ENCODE results near the gene NUDT3. TPM values are rescaled to one million over a fixed set of nuclear protein-coding genes. Genes with fewer than 3 reads are reported as not detected.

Gene NUDT3
- total RNA-seq, 1 donor from 2014 or later: 16.7 TPM

GRCh38 chr6:34292954-34293353 is 99.5 kb downstream of the NUDT3 start:
- TF ChIP-seq CTCF (IDR thresholded peaks at IDR 0.05; ENCODE audit: insufficient read depth, low read depth, low read length) (no peak), EZH2 (IDR thresholded peaks at IDR 0.05; ENCODE audit: insufficient read depth, low read length) (no peak)
- no peak overlapping the region for H3K27ac Mint-ChIP-seq (ENCODE audit: unreplicated experiment)
- H3K9me3 ChIP-seq (ENCODE audit: insufficient read depth, low read depth, low read length): no peaks in the 10 kb centered on the region

DNA sequence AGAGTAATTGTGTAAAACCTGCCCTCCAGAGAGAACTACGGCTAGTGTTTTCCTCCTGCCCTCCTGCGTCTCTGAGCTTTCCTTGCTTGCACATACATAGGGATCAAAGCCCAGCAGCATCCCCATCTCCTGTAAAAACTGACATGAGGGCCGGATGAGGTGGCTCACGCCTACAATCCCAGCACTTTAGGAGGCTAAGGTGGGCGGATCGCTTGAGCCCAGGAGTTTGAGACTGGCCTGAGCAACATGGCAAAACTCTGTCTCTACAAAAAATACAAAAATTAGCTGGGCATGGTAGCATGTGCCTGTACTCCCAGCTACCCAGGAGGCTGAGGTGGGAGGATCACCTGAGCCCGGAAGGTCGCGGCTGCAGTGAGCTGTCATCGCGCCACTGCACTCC is 103.3 kb downstream of the NUDT3 start:
- Histone ChIP-seq H4K20me1 (ENCODE audit: insufficient read depth, low read length) (peaks cover 2% of the 10 kb centered on the region), H3K36me3 (ENCODE audit: insufficient read depth, low read length) (peaks cover 14% of the 10 kb centered on the region), H3K4me2 (ENCODE audit: low read length) (no peak overlapping the region), H3K4me3 (ENCODE audit: insufficient read depth, low read depth, low read length) (no peak overlapping the region), H3K9me3 (ENCODE audit: insufficient read depth, low read depth, low read length) (no peaks in the 10 kb centered on the region), H3K27me3 (ENCODE audit: insufficient read depth, low read length) (no peaks in the 10 kb centered on the region), H3K79me2 (ENCODE audit: insufficient read depth, low read length) (no peaks in the 10 kb centered on the region), H3K4me1 (ENCODE audit: insufficient read depth, low read length) (no peaks in the 10 kb centered on the region), H3K27ac (ENCODE audit: low read depth, low read length) (no peak overlapping the region), H2AFZ (ENCODE audit: low read depth, low read length) (no peak overlapping the region), H3K9ac (ENCODE audit: low read length) (no peak overlapping the region)
- Mint-ChIP-seq H3K4me1 (ENCODE audit: low read depth, unreplicated experiment) (peaks cover 16% of the 10 kb centered on the region), H3K9me3 (ENCODE audit: unreplicated experiment) (no peaks in the 10 kb centered on the region), H3K27me3 (ENCODE audit: low read depth, unreplicated experiment) (no peaks in the 10 kb centered on the region), H3K4me3 (ENCODE audit: unreplicated experiment) (no peak overlapping the region), H3K36me3 (ENCODE audit: low read depth, unreplicated experiment) (peaks cover 17% of the 10 kb centered on the region), H3K27ac (ENCODE audit: unreplicated experiment) (no peak overlapping the region)
- no peak for FAIRE-seq
- TF ChIP-seq CTCF (IDR thresholded peaks at IDR 0.05; ENCODE audit: insufficient read depth, low read depth, low read length) (no peak), EZH2 (IDR thresholded peaks at IDR 0.05; ENCODE audit: insufficient read depth, low read length) (no peak)
- no peak for DNase-seq (ENCODE audit: low read depth)

More at GRCh38 chr6:34292954-34293353, 99.5 kb downstream of the NUDT3 start:
- H3K27me3 ChIP-seq (ENCODE audit: insufficient read depth, low read length): no peaks in the 10 kb centered on the region
- Mint-ChIP-seq H3K4me3 (ENCODE audit: unreplicated experiment) (no peak overlapping the region), H3K4me1 (ENCODE audit: low read depth, unreplicated experiment) (peaks cover 7% of the 10 kb centered on the region), H3K36me3 (ENCODE audit: low read depth, unreplicated experiment) (peaks cover 6% of the 10 kb centered on the region), H3K9me3 (ENCODE audit: unreplicated experiment) (no peaks in the 10 kb centered on the region), H3K27me3 (ENCODE audit: low read depth, unreplicated experiment) (no peaks in the 10 kb centered on the region)
- H4K20me1 ChIP-seq (ENCODE audit: insufficient read depth, low read length): peaks cover 4% of the 10 kb centered on the region
- FAIRE-seq: no peak
- no peak overlapping the region for H3K9ac ChIP-seq (ENCODE audit: low read length)
- H3K27ac ChIP-seq (ENCODE audit: low read depth, low read length): no peak overlapping the region
- H3K79me2 ChIP-seq (ENCODE audit: insufficient read depth, low read length): peaks cover 7% of the 10 kb centered on the region
- peaks cover 7% of the 10 kb centered on the region for H3K36me3 ChIP-seq (ENCODE audit: insufficient read depth, low read length)
- DNase-seq (ENCODE audit: low read depth): no peak
- no peak overlapping the region for H3K4me3 ChIP-seq (ENCODE audit: insufficient read depth, low read depth, low read length)
- no peak overlapping the region for H3K4me2 ChIP-seq (ENCODE audit: low read length)
- H2AFZ ChIP-seq (ENCODE audit: low read depth, low read length): no peak overlapping the region
- no peaks in the 10 kb centered on the region for H3K4me1 ChIP-seq (ENCODE audit: insufficient read depth, low read length)

DNA sequence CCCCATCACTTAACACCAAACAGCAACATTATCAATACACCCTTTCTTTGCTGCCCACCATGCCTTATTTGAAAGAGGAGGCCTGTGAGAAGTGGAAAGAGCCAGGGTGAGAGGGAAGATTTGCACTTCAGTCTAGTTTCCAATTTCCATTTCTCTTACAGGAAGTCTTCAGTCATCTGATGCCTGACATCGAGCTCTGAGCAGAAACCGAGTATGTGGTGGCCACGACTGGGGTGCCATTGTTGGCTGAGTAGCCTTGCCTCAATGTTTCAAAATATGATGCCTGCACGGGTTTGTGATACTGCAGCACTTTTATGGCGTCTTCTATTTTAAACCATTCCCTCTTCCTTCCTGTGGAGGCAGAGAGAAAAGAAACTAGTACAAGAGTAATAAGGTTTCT is 103.9 kb downstream of the NUDT3 start:
- Mint-ChIP-seq H3K4me1 (ENCODE audit: low read depth, unreplicated experiment) (peaks cover 17% of the 10 kb centered on the region), H3K27me3 (ENCODE audit: low read depth, unreplicated experiment) (no peaks in the 10 kb centered on the region), H3K36me3 (ENCODE audit: low read depth, unreplicated experiment) (peaks cover 17% of the 10 kb centered on the region), H3K27ac (ENCODE audit: unreplicated experiment) (no peak overlapping the region), H3K4me3 (ENCODE audit: unreplicated experiment) (no peak overlapping the region), H3K9me3 (ENCODE audit: unreplicated experiment) (no peaks in the 10 kb centered on the region)
- Histone ChIP-seq H3K27ac (ENCODE audit: low read depth, low read length) (no peak overlapping the region), H4K20me1 (ENCODE audit: insufficient read depth, low read length) (peaks cover 2% of the 10 kb centered on the region), H2AFZ (ENCODE audit: low read depth, low read length) (no peak overlapping the region), H3K9ac (ENCODE audit: low read length) (no peak overlapping the region), H3K4me2 (ENCODE audit: low read length) (no peak overlapping the region), H3K4me1 (ENCODE audit: insufficient read depth, low read length) (no peaks in the 10 kb centered on the region), H3K36me3 (ENCODE audit: insufficient read depth, low read length) (peaks cover 14% of the 10 kb centered on the region), H3K4me3 (ENCODE audit: insufficient read depth, low read depth, low read length) (no peak overlapping the region), H3K9me3 (ENCODE audit: insufficient read depth, low read depth, low read length) (no peaks in the 10 kb centered on the region), H3K79me2 (ENCODE audit: insufficient read depth, low read length) (no peaks in the 10 kb centered on the region), H3K27me3 (ENCODE audit: insufficient read depth, low read length) (no peaks in the 10 kb centered on the region)
- TF ChIP-seq CTCF (IDR thresholded peaks at IDR 0.05; ENCODE audit: insufficient read depth, low read depth, low read length): no peak
- TF ChIP-seq EZH2 (IDR thresholded peaks at IDR 0.05; ENCODE audit: insufficient read depth, low read length): no peak
- DNase-seq (ENCODE audit: low read depth) (no peak), FAIRE-seq (no peak)

Measured in astrocyte (in vitro differentiated cells and primary cell).